H9 (cell line): Measurements from ENCODE around the gene SLC35G1. TPM values are rescaled to one million over a fixed set of nuclear protein-coding genes. Genes with fewer than 3 reads are reported as not detected.

Experiments
- DNase-seq: peaks from one replicate; pipeline ENCODE4 v3.0.0-alpha.2; 2017
- H2AFZ ChIP-seq: one replicate; pipeline ENCODE4 v1.6.1; 2013; ENCODE audit warnings: mild to moderate bottlenecking, low read length, control low read depth, moderate library complexity
- H2AK5ac ChIP-seq: 2 replicates; pipeline ENCODE4 v1.6.1; 2013; ENCODE audit warnings: low read length, control low read depth, mixed read lengths; ENCODE audit not compliant: insufficient read length
- H2BK120ac ChIP-seq: one replicate; pipeline ENCODE4 v1.6.1; 2013; ENCODE audit warnings: low read depth, mild to moderate bottlenecking, low read length, control low read depth, inconsistent platforms; ENCODE audit not compliant: poor library complexity, severe bottlenecking
- H2BK12ac ChIP-seq: 2 replicates; pipeline ENCODE4 v1.6.1; 2013; ENCODE audit warnings: low read length, control low read depth, mixed read lengths, low read depth; ENCODE audit not compliant: insufficient read length
- H2BK15ac ChIP-seq: 2 replicates; pipeline ENCODE4 v1.6.1; 2013; ENCODE audit warnings: low read depth, low read length, control low read depth
- H2BK20ac ChIP-seq: one replicate; pipeline ENCODE4 v1.6.1; 2013; ENCODE audit warnings: low read depth, mild to moderate bottlenecking, low read length, control low read depth, inconsistent platforms; ENCODE audit not compliant: poor library complexity, severe bottlenecking
- H2BK5ac ChIP-seq: 2 replicates; pipeline ENCODE4 v1.6.1; 2013; ENCODE audit warnings: low read length, control low read depth, mixed read lengths; ENCODE audit not compliant: insufficient read length
- H3K14ac ChIP-seq: 2 replicates; pipeline ENCODE4 v1.6.1; 2013; ENCODE audit warnings: low read length, control low read depth; ENCODE audit not compliant: insufficient read depth
- H3K18ac ChIP-seq: 2 replicates; pipeline ENCODE4 v1.6.1; 2013; ENCODE audit warnings: low read depth, mild to moderate bottlenecking, mixed read lengths, low read length, control low read depth; ENCODE audit not compliant: insufficient read length
- H3K23ac ChIP-seq: 2 replicates; pipeline ENCODE4 v1.6.1; 2013; ENCODE audit warnings: low read length, control low read depth, mixed read lengths, low read depth; ENCODE audit not compliant: insufficient read length
- H3K23me2 ChIP-seq: 2 replicates; pipeline ENCODE4 v1.6.1; 2013; ENCODE audit warnings: low read depth, mild to moderate bottlenecking, mixed read lengths, low read length, control low read depth; ENCODE audit not compliant: insufficient read length, poor library complexity, severe bottlenecking
- H3K27ac ChIP-seq: 2 replicates; pipeline ENCODE4 v1.5.1; 2013; ENCODE audit warnings: low read length, control low read depth, mixed read lengths, low read depth; ENCODE audit not compliant: insufficient read length
- H3K27me3 ChIP-seq: 2 replicates; pipeline ENCODE4 v1.6.1; 2013; ENCODE audit warnings: low read length, control low read depth, inconsistent platforms; ENCODE audit not compliant: insufficient read depth
- H3K4ac ChIP-seq: 2 replicates; pipeline ENCODE4 v1.6.1; 2013; ENCODE audit warnings: low read depth, mild to moderate bottlenecking, control low read depth, inconsistent platforms, low read length, moderate library complexity
- H3K4me1 ChIP-seq: 2 replicates; pipeline ENCODE4 v1.6.1; 2013; ENCODE audit warnings: low read length, control low read depth, inconsistent platforms; ENCODE audit not compliant: insufficient read depth
- H3K4me2 ChIP-seq: 2 replicates; pipeline ENCODE4 v1.6.1; 2013; ENCODE audit warnings: low read length, control low read depth, mixed read lengths; ENCODE audit not compliant: insufficient read length, insufficient read depth
- H3K56ac ChIP-seq: 2 replicates; pipeline ENCODE4 v1.6.1; 2013; ENCODE audit warnings: low read depth, mild to moderate bottlenecking, mixed read lengths, low read length, control low read depth; ENCODE audit not compliant: insufficient read length
- H3K79me1 ChIP-seq: 2 replicates; pipeline ENCODE4 v1.6.1; 2013; ENCODE audit warnings: low read depth, mild to moderate bottlenecking, moderate library complexity, low read length, control low read depth, inconsistent platforms; ENCODE audit not compliant: insufficient read depth, poor library complexity, severe bottlenecking
- H3K79me2 ChIP-seq: 2 replicates; pipeline ENCODE4 v1.6.1; 2013; ENCODE audit warnings: low read length, control low read depth, inconsistent platforms; ENCODE audit not compliant: insufficient read depth
- H3K9ac ChIP-seq: 2 replicates; pipeline ENCODE4 v1.6.1; 2013; ENCODE audit warnings: low read length, control low read depth, mixed read lengths; ENCODE audit not compliant: insufficient read length; ENCODE audit errors: extremely low read depth
- H3K9me3 ChIP-seq: one replicate; pipeline ENCODE4 v1.6.1; 2013; ENCODE audit warnings: low read depth, low read length, inconsistent platforms; ENCODE audit not compliant: control insufficient read depth
- H3T11ph ChIP-seq: one replicate; pipeline ENCODE4 v1.6.1; 2013; ENCODE audit warnings: mild to moderate bottlenecking, low read length, control low read depth, inconsistent platforms
- H4K20me1 ChIP-seq: one replicate; pipeline ENCODE4 v1.6.1; 2013; ENCODE audit not compliant: control insufficient read depth, insufficient read length, insufficient read depth
- H4K5ac ChIP-seq: 2 replicates; pipeline ENCODE4 v1.6.1; 2013; ENCODE audit warnings: low read depth, mild to moderate bottlenecking, mixed read lengths, low read length, control low read depth; ENCODE audit not compliant: insufficient read length
- H4K8ac ChIP-seq: replicated peaks from 2 replicates; pipeline ENCODE4 v1.6.1; 2013; ENCODE audit warnings: low read length, control low read depth, mixed read lengths, low read depth; ENCODE audit not compliant: insufficient read length
- H4K91ac ChIP-seq: 2 replicates; pipeline ENCODE4 v1.6.1; 2013; ENCODE audit warnings: low read depth, mild to moderate bottlenecking, moderate library complexity, mixed read lengths, low read length, control low read depth; ENCODE audit not compliant: insufficient read length
- H3K27ac Mint-ChIP-seq, 3 experiments: 2 replicates in 2 of 3; 3 replicates in 1 of 3; pipeline ENCODE4 v1.8.0; 2020 to 2021; ENCODE audit warnings: mixed read lengths in 3 of 3, mild to moderate bottlenecking in 1 of 3, moderate library complexity in 1 of 3
- H3K27me3 Mint-ChIP-seq: 2 replicates; pipeline ENCODE4 v1.8.0; 2021; ENCODE audit warnings: low read depth, mild to moderate bottlenecking, moderate library complexity, mixed read lengths
- H3K36me3 Mint-ChIP-seq, 3 experiments: 2 replicates in 2 of 3; 3 replicates in 1 of 3; pipeline ENCODE4 v1.8.0; 2020 to 2021; ENCODE audit warnings: low read depth in 3 of 3, mixed read lengths in 3 of 3; ENCODE audit not compliant: insufficient read depth in 1 of 3
- H3K4me1 Mint-ChIP-seq, 2 experiments: 2 replicates each; pipeline ENCODE4 v1.8.0; 2020; ENCODE audit warnings: mixed read lengths in 2 of 2
- H3K4me3 Mint-ChIP-seq, 2 experiments: 2 replicates in 1 of 2; 3 replicates in 1 of 2; pipeline ENCODE4 v1.8.0; 2020 to 2021; ENCODE audit warnings: mild to moderate bottlenecking in 2 of 2, mixed read lengths in 2 of 2, moderate library complexity in 1 of 2
- H3K9me3 Mint-ChIP-seq, 2 experiments: 2 replicates in 1 of 2; 3 replicates in 1 of 2; pipeline ENCODE4 v1.8.0; 2020; ENCODE audit warnings: mild to moderate bottlenecking in 2 of 2, mixed read lengths in 2 of 2, moderate library complexity in 1 of 2
- CTCF ChIP-seq: fragments of 200-600 bp; sonication (generic); conservative IDR thresholded peaks from 3 replicates; pipeline ENCODE4 v1.8.0; 2021; ENCODE audit warnings: antibody characterized with exemption, mild to moderate bottlenecking
- WGBS: extraction: QIAGEN DNeasy Blood & Tissue Kit; methylation state at CpG from one replicate; pipeline ENCODE4 v1.1.7; 2013; ENCODE audit warnings: missing lambda C conversion rate, low lambda C conversion rate, mixed read lengths; ENCODE audit not compliant: insufficient read length; ENCODE audit errors: extremely low coverage; 5-methylcytosine and 5-hydroxymethylcytosine counted together
- total RNA-seq: library from RNA; stranded (reverse); gene quantifications from 2 replicates; pipeline ENCODE4 v1.2.1, GENCODE V29; 2021

SLC35G1 gene
- total RNA-seq, 1 experiment from 2014 or later = 6.3 TPM

GRCh38 chr10:93844979-93845626, 48.7 kb upstream of the SLC35G1 start:
- no peak overlapping the region for H3T11ph ChIP-seq
- no peak for TF ChIP-seq CTCF
- H2AFZ ChIP-seq = no peak overlapping the region
- Mint-ChIP-seq H3K4me1 (peaks cover 25 to 26% of the 10 kb centered on the region in 2 experiments), H3K36me3 (peaks cover 16 to 17% (median 17%) of the 10 kb centered on the region in 3 experiments; a peak in 6 of 7 replicates), H3K27ac (no peak overlapping the region), H3K4me3 (no peak overlapping the region), H3K27me3 (peaks cover 99% of the 10 kb centered on the region), H3K9me3 (peaks cover 32 to 51% of the 10 kb centered on the region in 2 experiments)
- no peak overlapping the region for H3K4ac ChIP-seq
- peaks cover 8% of the 10 kb centered on the region for H3K9me3 ChIP-seq
- no peak overlapping the region for H2BK12ac ChIP-seq
- no peak overlapping the region for H2AK5ac ChIP-seq
- H3K27me3 ChIP-seq = peaks cover 50% of the 10 kb centered on the region
- H2BK20ac ChIP-seq = no peak overlapping the region
- H3K9ac ChIP-seq = no peak overlapping the region
- no peak overlapping the region for H3K14ac ChIP-seq
- no peaks in the 10 kb centered on the region for H3K23me2 ChIP-seq
- H4K20me1 ChIP-seq = no peaks in the 10 kb centered on the region
- no peak overlapping the region for H3K27ac ChIP-seq
- H2BK5ac ChIP-seq = no peak overlapping the region
- no peaks in the 10 kb centered on the region; the same call in 1 of the 2 replicates for H3K4me1 ChIP-seq
- H3K18ac ChIP-seq = no peak overlapping the region
- no peak overlapping the region for H3K23ac ChIP-seq
- no peak overlapping the region for H3K56ac ChIP-seq
- H4K91ac ChIP-seq = no peak overlapping the region
- H2BK15ac ChIP-seq = no peak overlapping the region
- no peaks in the 10 kb centered on the region for H3K79me1 ChIP-seq
- WGBS = no CpG with 5 or more reads among the region's 30 CpGs
- no peak overlapping the region for H3K4me2 ChIP-seq
- H4K8ac ChIP-seq = no peak overlapping the region
- H2BK120ac ChIP-seq = no peak overlapping the region
- no peak for DNase-seq
- no peaks in the 10 kb centered on the region for H3K79me2 ChIP-seq
- H4K5ac ChIP-seq = no peak overlapping the region
